ENCODE results near the gene ADGRV1.
"Not testable (repeated sequence)": the region's sequence is repeated elsewhere in the genome, so short reads cannot be mapped to it uniquely, and the experiment has no call there.

ADGRV1 gene

GRCh38 chr5:90654215-90654614 lies 95.6 kb downstream of the ADGRV1 start:
- no peak for DNase-seq

GRCh38 chr5:90655423-90655822 lies 96.8 kb downstream of the ADGRV1 start:
- no peak for DNase-seq

- DNase-seq, result no peak
These were observed 98.4 kb downstream of the ADGRV1 start for GRCh38 chr5:90657030-90657429.

GRCh38 chr5:90657788-90658187 lies 99.2 kb downstream of the ADGRV1 start:
- no peak for DNase-seq

GRCh38 chr5:90658620-90659019 lies 100.0 kb downstream of the ADGRV1 start:
- no peak for DNase-seq

- not testable (repeated sequence) for DNase-seq
These were observed 109.5 kb downstream of the ADGRV1 start for GRCh38 chr5:90668079-90668565.

GRCh38 chr5:90675222-90675621 lies 116.6 kb downstream of the ADGRV1 start:
- no peak for DNase-seq

GRCh38 chr5:90680921-90681563 lies 122.4 kb downstream of the ADGRV1 start:
- DNase-seq, result no peak

- DNase-seq, result no peak
These were observed 123.7 kb downstream of the ADGRV1 start for GRCh38 chr5:90682278-90682677.

GRCh38 chr5:90685425-90686022 lies 126.9 kb downstream of the ADGRV1 start:
- DNase-seq, result no peak

GRCh38 chr5:90686363-90686762 lies 127.8 kb downstream of the ADGRV1 start:
- not testable (repeated sequence) for DNase-seq

GRCh38 chr5:90687458-90687857 lies 128.9 kb downstream of the ADGRV1 start:
- not testable (repeated sequence) for DNase-seq

- no peak for DNase-seq
These were observed 130.5 kb downstream of the ADGRV1 start for GRCh38 chr5:90689064-90689463.

- no peak for DNase-seq
These were observed 131.7 kb downstream of the ADGRV1 start for GRCh38 chr5:90690307-90690706.

GRCh38 chr5:90691533-90691932 lies 132.9 kb downstream of the ADGRV1 start:
- no peak for DNase-seq

GRCh38 chr5:90696153-90696552 lies 137.6 kb downstream of the ADGRV1 start:
- DNase-seq, result no peak

- DNase-seq, result no peak
These were observed 141.7 kb downstream of the ADGRV1 start for GRCh38 chr5:90700299-90700698.

GRCh38 chr5:90703932-90704331 lies 145.3 kb downstream of the ADGRV1 start:
- DNase-seq, result no peak

- no peak for DNase-seq
These were observed 149.1 kb downstream of the ADGRV1 start for GRCh38 chr5:90707698-90708097.

GRCh38 chr5:90709323-90710155 lies 150.9 kb downstream of the ADGRV1 start:
- DNase-seq, result peak; percentile 6

- no peak for DNase-seq
These were observed 159.8 kb downstream of the ADGRV1 start for GRCh38 chr5:90718387-90718786.

- no peak for DNase-seq
These were observed 181.0 kb downstream of the ADGRV1 start for GRCh38 chr5:90739567-90739966.

- DNase-seq, result no peak
These were observed 181.7 kb downstream of the ADGRV1 start for GRCh38 chr5:90740244-90740799.

Measured in NCI-H526 treated with DMSO at 0.1 percent for 48 hours (cell line).